ENCODE data around the gene ANKRD39. TPM values are rescaled to one million over a fixed set of nuclear protein-coding genes. Genes with fewer than 3 reads are reported as not detected.
A peak's percentile ranks its signal among the peaks of the same experiment; 100 is the strongest.

Gene ANKRD39
- total and polyA plus RNA-seq, 2 of the 4 experiments (the other 2 are of a cell fraction): 12.5 to 17.0 TPM

DNA sequence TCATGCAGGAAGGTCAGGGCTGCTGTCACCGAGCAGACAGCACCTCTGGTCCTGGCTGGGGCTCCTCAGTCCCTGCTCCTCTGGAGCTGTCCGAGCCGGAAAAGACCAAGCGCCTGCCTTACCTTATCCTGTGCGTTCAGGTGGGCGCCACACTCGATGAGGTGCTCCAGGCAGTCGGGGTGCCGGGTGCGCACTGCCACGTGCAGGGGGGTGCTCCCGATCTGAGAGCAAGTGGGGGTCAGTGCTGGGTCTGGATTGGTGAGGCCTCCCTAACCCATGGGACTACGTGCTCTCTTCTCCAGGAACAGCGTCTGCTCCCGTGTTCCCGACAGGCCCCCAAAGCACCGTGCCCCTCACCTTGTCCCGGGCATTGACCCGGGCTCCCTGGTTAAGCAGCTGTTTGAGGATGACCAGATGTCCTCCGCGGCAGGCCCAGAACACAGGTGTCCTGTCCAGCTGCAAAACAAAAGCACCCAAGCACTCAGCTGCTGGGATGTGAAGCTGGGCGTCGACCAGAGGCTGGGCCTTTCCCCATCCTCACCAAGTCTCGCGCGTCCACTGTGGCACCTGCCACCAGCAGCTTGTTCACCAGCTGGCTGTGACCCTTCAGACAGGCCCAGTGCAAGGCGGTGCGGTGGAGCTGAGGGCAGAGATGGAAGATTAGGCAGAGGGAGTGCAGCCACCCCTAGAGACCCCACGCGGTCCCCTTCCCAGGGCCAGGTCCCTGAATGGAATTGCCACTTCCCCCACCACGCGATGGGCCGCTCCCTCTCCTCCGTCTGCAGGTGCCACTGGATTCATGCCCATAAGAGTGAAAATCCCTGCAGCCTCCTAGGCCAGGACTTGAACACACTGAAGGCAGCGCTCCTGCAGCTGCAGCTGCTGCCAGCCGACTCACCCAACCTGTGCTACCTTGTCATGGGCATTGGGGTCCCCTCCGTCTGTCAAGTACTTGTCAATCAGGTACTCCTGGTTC is 17.7 kb downstream of the ANKRD39 start:
- DNase-seq (no peak), ATAC-seq (ENCODE audit: low read depth) (no peak)
- Histone ChIP-seq H3K4me1 (ENCODE audit: control insufficient read depth, insufficient read depth, low read length) (no peaks in the 10 kb centered on the region), H3K18ac (ENCODE audit: low read depth, low read length) (no peak overlapping the region), H4K5ac (ENCODE audit: low read depth, low read length) (no peak overlapping the region), H3K79me1 (ENCODE audit: low read depth in 1 of 2, low read length in 2 of 2) (no peaks in the 10 kb centered on the region), H2BK5ac (ENCODE audit: low read depth, low read length, poor library complexity, severe bottlenecking) (no peak overlapping the region), H4K8ac (ENCODE audit: low read depth in 2 of 2, low read length in 2 of 2) (no peak overlapping the region), H4K20me1 (ENCODE audit: insufficient read depth, low read length) (no peaks in the 10 kb centered on the region; the same call in 1 of the 2 replicates), H2BK120ac (ENCODE audit: low read depth, low read length) (no peak overlapping the region), H3K23ac (ENCODE audit: low read depth, low read length) (no peak overlapping the region), H2AK5ac (ENCODE audit: low read depth, low read length) (no peak overlapping the region), H3K27ac (ENCODE audit: insufficient read depth, low read length) (no peak overlapping the region), H3K9me3 (ENCODE audit: control insufficient read depth, insufficient read depth, low read length) (no peaks in the 10 kb centered on the region), H3K4me3 (ENCODE audit: insufficient read depth, low read depth, low read length) (no peak overlapping the region), H3K56ac (ENCODE audit: extremely low read depth, insufficient read depth, low read length) (no peak overlapping the region), H3K9me1 (ENCODE audit: insufficient read depth, low read length) (no peaks in the 10 kb centered on the region), H3K14ac (replicated peaks; ENCODE audit: low read depth, low read length) (no peak overlapping the region), H3K27me3 (ENCODE audit: control insufficient read depth, insufficient read depth, low read length) (no peaks in the 10 kb centered on the region), H3K9ac (ENCODE audit: low read depth, low read length) (no peak overlapping the region), H2AK9ac (replicated peaks; ENCODE audit: low read depth, low read length, poor library complexity) (no peak overlapping the region), H4K91ac (ENCODE audit: insufficient read depth, low read depth, low read length) (no peak overlapping the region), H2BK20ac (ENCODE audit: low read depth, low read length) (no peak overlapping the region), H3K4me2 (ENCODE audit: low read depth, low read length) (no peak overlapping the region), H2AFZ (replicated peaks; ENCODE audit: low read length, poor library complexity) (peak overlapping the region; percentile 32), H2BK15ac (ENCODE audit: low read depth, low read length) (no peak overlapping the region), H3K4ac (ENCODE audit: low read depth, low read length) (no peak overlapping the region), H3K36me3 (ENCODE audit: control insufficient read depth, insufficient read depth, low read length) (peaks cover 3% of the 10 kb centered on the region)
- ChIA-PET CTCF (no interaction called here), POLR2A (ENCODE audit: unreplicated experiment) (no interaction called here)
- dilution Hi-C loops (cut with HindIII; ENCODE audit: low sequenced_read_pairs, unreplicated experiment) (no loop called here), intact Hi-C loops (cut with micrococcal nuclease) (no loop called here), in situ Hi-C loops (cut with MboI; ENCODE audit: low sequenced_read_pairs) (no loop called here)
- 91% methylated on average over 9 of the region's 37 CpGs; no CpG with 5 or more reads in 1 of the 2 experiments for WGBS, 2 experiments (ENCODE audit: extremely low coverage in 2 of 2, insufficient read length in 1 of 2)
- no TSS peak for BruUV-seq (replicated peaks)
- TF ChIP-seq POLR2A (IDR thresholded peaks at IDR 0.05; ENCODE audit: low read depth, low read length): no peak
- TF ChIP-seq ELK1 (IDR thresholded peaks at IDR 0.05; ENCODE audit: borderline replicate concordance, low read depth, low read length): no peak
- TF ChIP-seq SMC3 (IDR thresholded peaks at IDR 0.05; ENCODE audit: low read depth, low read length): no peak
- TF ChIP-seq NFE2L2 (IDR thresholded peaks at IDR 0.05; ENCODE audit: low read depth, low read length): no peak
- TF ChIP-seq USF2 (IDR thresholded peaks at IDR 0.05; ENCODE audit: low read depth, low read length): no peak
- no peak for TF ChIP-seq CTCF (conservative IDR thresholded peaks at IDR 0.05; ENCODE audit: low read depth, low read length)
- TF ChIP-seq CHD1 (IDR thresholded peaks at IDR 0.05; ENCODE audit: low read depth, low read length): no peak
- no peak for TF ChIP-seq RFX5 (IDR thresholded peaks at IDR 0.05; ENCODE audit: low read depth, low read length)
- TF ChIP-seq FOS (IDR thresholded peaks at IDR 0.05; ENCODE audit: low read depth, low read length): no peak
- TF ChIP-seq BHLHE40 (IDR thresholded peaks at IDR 0.05; ENCODE audit: low read depth, low read length): no peak
- no peak for TF ChIP-seq RAD21 (IDR thresholded peaks at IDR 0.05; ENCODE audit: low read length)
- no peak for TF ChIP-seq MXI1 (IDR thresholded peaks at IDR 0.05; ENCODE audit: borderline replicate concordance, low read depth, low read length)
- TF ChIP-seq MAFK (IDR thresholded peaks at IDR 0.05; ENCODE audit: low read depth, low read length): no peak
- no peak for TF ChIP-seq MAZ (IDR thresholded peaks at IDR 0.05; ENCODE audit: borderline replicate concordance, low read depth, low read length)
- no peak for TF ChIP-seq RCOR1 (IDR thresholded peaks at IDR 0.05; ENCODE audit: insufficient replicate concordance, low read length)

Data from IMR-90 (cell line).